ENCODE measurements around the gene CLIP3. TPM values are rescaled to one million over a fixed set of nuclear protein-coding genes. Genes with fewer than 3 reads are reported as not detected.

The CLIP3 gene
- total and polyA plus RNA-seq, 9 of the 15 experiments (the other 6 are each of a cell fraction or from before 2014, with no cell fraction given), result 0.01 to 0.50 (median 0.15) TPM; not detected in 1

- no peak for TF ChIP-seq THRB (CRISPR knock-in tag; conservative IDR thresholded peaks at IDR 0.05)
- TF ChIP-seq POLR2AphosphoS2 (IDR thresholded peaks at IDR 0.05; ENCODE audit: low read length), result peak; percentile 84; the same call in 1 of the 2 replicates
- TF ChIP-seq RB1 (IDR thresholded peaks at IDR 0.05; ENCODE audit: low read depth), result no peak; the same call in 1 of the 2 replicates
- no peak for TF ChIP-seq NFATC3 (IDR thresholded peaks at IDR 0.05)
- TF ChIP-seq SAP30 (IDR thresholded peaks at IDR 0.05; ENCODE audit: borderline replicate concordance, insufficient read depth, low read depth, low read length, poor library complexity, severe bottlenecking), result no peak
- TF ChIP-seq TAF15 (IDR thresholded peaks at IDR 0.05; ENCODE audit: low read depth, low read length), result no peak
- TF ChIP-seq SNRNP70 (optimal IDR thresholded peaks at IDR 0.05; ENCODE audit: low read depth, low read length), result no peak
- TF ChIP-seq EZH2 (IDR thresholded peaks at IDR 0.05; ENCODE audit: borderline replicate concordance, low read depth, low read length), result no peak
- TF ChIP-seq ASH1L (IDR thresholded peaks at IDR 0.05; ENCODE audit: borderline replicate concordance, low read depth, partially characterized antibody), result no peak
- TF ChIP-seq LEF1 (IDR thresholded peaks at IDR 0.05), result peak; percentile 95
- TF ChIP-seq ZNF347 (CRISPR knock-in tag; IDR thresholded peaks at IDR 0.05; ENCODE audit: low read depth), result no peak
- peak; percentile 72 for TF ChIP-seq PHF20 (IDR thresholded peaks at IDR 0.05; ENCODE audit: partially characterized antibody)
- no peak for TF ChIP-seq NR0B1 (IDR thresholded peaks at IDR 0.05; ENCODE audit: partially characterized antibody)
- TF ChIP-seq CLOCK (CRISPR knock-in tag; IDR thresholded peaks at IDR 0.05; ENCODE audit: borderline replicate concordance), result peak; percentile 70; the same call in 1 of the 2 replicates
- no peak for TF ChIP-seq ZNF146 (CRISPR knock-in tag; IDR thresholded peaks at IDR 0.05; ENCODE audit: unreplicated experiment)
- TF ChIP-seq RCOR1 (IDR thresholded peaks at IDR 0.05; ENCODE audit: borderline replicate concordance in 1 of 2, low read depth in 2 of 2, low read length in 2 of 2), result peak in 1 of 2 experiments; percentile 64; a peak in 2 of 4 replicates
- TF ChIP-seq ZNF311 (CRISPR knock-in tag; IDR thresholded peaks at IDR 0.05), result no peak
- TF ChIP-seq ZNF717 (CRISPR knock-in tag; IDR thresholded peaks at IDR 0.05), result no peak
- no peak for TF ChIP-seq TAL1 (IDR thresholded peaks at IDR 0.05)
- no peak for TF ChIP-seq ZFPM2 (CRISPR knock-in tag; IDR thresholded peaks at IDR 0.05)
- no peak for TF ChIP-seq ZNF280B (CRISPR knock-in tag; IDR thresholded peaks at IDR 0.05)
- no peak for TF ChIP-seq ZC3H8 (IDR thresholded peaks at IDR 0.05)
- no peak for TF ChIP-seq ZC3H4 (CRISPR knock-in tag; IDR thresholded peaks at IDR 0.05; ENCODE audit: borderline replicate concordance)
Observed at GRCh38 chr19:36054119-36054732, 21.6 kb upstream of the CLIP3 start, which contains the start of gene THAP8 (continued).

Measured in K562 (cell line).